Measurements from ENCODE around the gene SART3.

The SART3 gene, protein sequence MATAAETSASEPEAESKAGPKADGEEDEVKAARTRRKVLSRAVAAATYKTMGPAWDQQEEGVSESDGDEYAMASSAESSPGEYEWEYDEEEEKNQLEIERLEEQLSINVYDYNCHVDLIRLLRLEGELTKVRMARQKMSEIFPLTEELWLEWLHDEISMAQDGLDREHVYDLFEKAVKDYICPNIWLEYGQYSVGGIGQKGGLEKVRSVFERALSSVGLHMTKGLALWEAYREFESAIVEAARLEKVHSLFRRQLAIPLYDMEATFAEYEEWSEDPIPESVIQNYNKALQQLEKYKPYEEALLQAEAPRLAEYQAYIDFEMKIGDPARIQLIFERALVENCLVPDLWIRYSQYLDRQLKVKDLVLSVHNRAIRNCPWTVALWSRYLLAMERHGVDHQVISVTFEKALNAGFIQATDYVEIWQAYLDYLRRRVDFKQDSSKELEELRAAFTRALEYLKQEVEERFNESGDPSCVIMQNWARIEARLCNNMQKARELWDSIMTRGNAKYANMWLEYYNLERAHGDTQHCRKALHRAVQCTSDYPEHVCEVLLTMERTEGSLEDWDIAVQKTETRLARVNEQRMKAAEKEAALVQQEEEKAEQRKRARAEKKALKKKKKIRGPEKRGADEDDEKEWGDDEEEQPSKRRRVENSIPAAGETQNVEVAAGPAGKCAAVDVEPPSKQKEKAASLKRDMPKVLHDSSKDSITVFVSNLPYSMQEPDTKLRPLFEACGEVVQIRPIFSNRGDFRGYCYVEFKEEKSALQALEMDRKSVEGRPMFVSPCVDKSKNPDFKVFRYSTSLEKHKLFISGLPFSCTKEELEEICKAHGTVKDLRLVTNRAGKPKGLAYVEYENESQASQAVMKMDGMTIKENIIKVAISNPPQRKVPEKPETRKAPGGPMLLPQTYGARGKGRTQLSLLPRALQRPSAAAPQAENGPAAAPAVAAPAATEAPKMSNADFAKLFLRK

DNA sequence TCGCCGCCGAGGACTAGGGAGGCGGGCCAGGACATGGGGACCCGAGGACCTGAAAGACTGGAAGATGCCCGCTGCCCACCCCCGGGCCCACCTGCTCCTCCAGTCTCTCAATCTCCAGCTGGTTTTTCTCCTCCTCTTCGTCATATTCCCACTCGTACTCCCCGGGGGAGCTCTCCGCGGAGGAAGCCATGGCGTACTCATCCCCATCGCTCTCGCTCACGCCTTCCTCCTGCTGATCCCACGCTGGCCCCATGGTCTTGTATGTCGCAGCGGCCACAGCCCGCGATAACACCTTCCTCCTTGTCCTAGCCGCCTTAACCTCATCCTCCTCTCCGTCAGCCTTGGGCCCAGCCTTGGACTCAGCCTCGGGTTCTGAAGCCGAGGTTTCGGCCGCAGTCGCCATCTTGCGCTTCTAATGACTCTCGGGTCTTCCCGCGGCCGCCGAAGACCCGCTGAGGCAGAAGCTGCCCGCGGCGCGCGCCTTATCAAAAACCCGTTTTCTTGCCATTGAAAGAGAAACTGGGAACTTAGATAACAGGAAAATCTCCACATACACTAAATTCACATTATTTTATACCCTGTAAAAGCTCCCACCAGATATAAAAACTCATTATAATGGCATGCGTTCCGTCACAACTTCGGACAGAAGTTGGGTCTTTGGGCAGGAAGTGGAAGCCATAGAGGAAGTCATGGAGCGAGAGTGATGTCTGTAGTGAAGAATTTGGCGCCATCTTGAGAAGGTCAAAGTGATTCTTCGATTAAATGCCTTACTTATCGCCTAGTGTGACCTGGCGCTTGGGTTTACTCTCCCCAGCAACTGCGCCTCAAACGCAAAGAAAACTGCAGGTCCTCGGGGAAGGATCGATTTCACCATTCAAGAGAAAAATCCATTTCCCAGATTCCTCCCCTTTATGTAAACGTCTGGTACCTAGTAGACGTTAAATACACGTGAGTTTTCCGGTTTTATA is at the start of gene SART3:
SART3 (minus strand) TSS at position 422 of the 968 bp plus-strand sequence; CDS start at position 403, 19 bp downstream.
- peak; percentile 88 for DNase-seq

DNA sequence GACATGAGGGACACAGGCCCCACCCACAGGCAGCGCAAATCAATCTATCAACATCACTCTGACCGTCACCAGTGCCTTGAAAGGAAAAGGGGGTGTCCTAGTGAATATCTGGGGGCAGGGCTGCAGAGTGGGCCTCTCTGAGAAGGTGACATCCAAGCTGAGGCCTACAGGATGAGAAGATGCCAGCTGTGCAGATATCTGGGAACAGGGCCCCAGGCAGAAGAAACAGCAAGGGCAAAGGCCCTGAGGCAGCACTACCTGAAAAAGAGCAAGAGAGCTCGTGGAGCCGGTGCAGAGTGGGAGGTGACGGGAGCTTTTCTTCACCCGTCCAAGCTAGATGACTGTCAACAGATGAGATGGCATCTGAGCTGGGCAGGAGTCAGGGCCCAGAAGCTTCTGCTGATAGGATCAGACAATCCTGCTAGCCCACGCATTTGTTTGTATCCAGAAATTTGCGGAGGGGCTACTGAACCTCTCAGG is 49.4 kb upstream of the SART3 start:
- no peak for DNase-seq

- no peak for DNase-seq
These were observed 48.8 kb upstream of the SART3 start for GRCh38 chr12:108609537-108610335.

DNA sequence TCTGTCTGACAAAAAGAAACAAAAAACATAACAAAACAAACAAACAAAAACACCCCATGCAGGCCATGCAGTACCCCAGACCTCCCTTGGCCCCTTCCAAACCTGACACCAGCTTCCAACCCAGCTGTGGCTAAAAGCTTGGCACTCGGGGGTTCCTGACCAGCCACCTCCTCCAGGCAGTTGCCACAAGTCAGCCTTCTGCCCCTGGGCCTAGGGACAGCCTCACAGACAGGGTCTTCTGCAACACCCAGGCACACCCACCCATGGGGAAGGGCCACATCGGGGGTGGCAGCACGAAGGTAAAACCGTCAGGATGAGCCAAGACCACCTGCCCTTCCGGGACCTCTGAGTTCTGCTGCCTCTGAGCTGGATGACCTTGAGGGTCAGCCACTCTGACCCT is 47.6 kb upstream of the SART3 start:
- DNase-seq = no peak

- DNase-seq = no peak
These were observed 47.1 kb upstream of the SART3 start for GRCh38 chr12:108607981-108608600.

- DNase-seq = no peak
These were observed 45.5 kb upstream of the SART3 start for GRCh38 chr12:108606492-108606891.

DNA sequence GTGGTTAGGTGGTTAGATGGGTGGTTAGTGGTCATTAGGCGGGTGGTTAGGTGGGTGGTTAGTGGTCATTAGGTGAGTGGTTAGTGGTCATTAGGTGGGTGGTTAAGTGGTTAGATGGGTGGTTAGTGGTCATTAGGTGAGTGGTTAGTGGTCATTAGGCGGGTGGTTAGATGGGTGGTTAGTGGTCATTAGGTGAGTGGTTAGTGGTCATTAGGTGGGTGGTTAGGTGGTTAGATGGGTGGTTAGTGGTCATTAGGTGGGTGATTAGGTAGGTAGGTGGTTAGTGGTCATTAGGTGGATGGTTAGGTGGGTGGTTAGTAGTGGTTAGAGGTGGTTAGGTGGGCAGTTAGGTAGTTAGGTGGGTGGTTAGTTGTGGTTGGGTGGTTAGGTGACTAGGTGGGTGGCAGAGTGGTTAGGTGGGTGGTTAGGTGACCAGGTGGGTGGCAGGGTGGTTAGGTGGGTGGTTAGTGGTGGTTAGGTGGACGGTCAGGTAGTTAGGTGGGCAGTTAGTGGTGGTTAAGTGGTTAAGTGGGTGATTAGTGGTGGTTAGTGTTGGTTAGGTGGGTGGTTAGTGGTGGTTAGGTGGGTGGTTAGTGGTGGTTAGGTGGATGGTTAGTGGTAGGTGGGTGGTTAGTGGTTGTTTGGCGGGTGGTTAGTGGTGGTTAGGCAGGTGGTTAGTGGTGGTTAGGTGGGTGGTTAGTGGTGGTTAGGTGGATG is 44.9 kb upstream of the SART3 start:
- no peak for DNase-seq

DNA sequence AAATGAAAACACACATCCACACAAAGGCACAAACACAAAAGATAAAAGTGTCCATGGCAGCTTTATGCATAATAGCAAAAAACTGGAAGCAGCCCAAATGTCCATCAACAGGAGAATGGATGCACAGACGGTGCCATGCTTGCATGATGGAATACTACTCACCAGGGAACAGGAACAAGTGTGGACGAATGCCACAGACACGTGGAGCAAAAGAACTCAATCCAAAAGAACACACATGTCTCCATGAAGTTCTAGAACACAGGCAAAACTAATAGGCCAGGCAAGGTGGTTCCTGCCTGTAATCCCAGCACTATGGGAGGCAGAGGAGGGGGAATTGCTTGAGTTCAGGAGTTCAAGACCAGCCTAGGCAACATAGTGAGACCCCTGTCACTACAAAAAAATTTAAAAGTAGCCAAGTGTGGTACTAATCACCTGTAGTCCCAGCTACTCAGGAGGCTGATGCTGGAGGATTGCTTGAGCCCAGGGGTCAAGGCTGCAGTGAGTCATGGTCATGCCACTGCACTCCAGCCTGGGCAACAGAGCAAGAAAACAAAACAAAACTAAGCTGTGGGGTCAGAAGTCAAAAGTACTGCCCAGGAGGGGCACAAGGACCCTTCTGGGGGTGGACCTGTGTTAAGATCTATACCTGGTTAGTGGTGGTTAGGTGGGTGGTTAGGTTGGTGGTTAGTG is 44.2 kb upstream of the SART3 start:
- DNase-seq = no peak

DNA sequence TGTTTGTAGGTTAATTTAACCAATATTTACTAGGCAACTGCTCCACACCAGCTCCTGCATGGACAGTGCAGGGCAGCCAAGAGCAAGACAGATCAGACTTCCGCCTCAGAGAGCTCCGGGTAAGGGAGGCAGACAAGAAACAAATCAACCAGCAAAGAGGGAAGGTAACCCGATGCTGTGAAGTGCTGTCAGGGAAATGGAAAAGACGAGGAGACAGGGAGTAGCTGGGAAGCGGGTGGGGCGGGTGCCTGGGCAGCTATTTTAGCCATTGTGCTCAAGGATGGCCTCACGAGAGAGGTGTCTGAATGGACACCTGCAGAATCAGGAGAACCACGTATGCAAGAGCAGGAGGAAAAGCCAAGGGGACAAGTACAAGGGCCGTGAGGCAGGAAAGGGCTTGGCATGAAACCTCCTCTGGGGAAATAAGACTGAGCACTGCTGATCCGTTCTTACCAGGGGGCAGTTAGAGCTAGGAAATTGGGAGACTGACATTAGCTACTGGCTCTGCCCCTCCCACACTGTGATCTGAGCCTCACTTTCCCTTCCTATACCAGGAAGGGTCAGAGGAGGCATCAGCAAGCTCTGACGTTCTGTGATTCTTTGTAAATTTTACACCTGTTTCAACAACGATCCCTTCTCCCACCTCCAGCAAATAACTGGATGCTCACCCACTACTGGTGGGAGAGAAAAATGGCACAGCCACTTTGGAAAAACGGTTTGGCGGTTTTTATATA is 43.4 kb upstream of the SART3 start:
- DNase-seq = no peak

DNA sequence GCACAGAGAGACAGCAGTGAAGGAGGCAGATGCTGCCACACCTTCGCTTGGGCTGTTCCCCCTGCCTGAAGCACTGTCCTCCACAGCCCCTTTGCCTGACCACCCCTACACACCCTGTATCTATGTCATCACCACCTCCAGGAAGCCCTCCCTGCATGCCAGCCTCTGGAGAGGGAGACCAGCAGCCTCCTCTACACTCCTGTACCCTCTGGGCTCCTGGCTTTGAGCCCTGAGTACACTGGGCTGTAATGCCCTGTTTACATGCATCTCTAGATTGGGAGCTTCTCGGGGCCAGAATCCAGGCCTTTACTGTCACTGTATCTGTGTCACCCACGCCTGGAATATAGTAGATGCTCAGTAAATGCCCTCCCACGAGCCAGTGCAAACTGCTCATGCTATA is 42.8 kb upstream of the SART3 start:
- no peak for DNase-seq

GRCh38 chr12:108602976-108603704 is 42.2 kb upstream of the SART3 start:
- no peak for DNase-seq

- no peak for DNase-seq
These were observed 41.3 kb upstream of the SART3 start for GRCh38 chr12:108602209-108602705.

DNA sequence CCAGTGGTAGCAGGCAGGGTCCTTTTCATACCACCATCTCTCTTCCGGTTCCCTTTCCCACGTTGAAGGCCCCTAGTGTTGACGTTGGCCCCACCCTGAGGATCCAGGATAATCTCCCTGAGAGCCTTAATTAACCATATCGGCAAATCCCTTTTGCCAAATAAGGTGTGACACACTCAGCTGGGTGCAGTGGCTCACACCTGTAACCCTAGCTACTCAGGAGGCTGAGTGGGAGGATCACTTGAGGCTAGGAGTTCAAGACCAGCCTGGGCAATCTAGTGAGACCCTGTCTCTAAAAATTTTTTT is 39.7 kb upstream of the SART3 start:
- no peak for DNase-seq

DNA sequence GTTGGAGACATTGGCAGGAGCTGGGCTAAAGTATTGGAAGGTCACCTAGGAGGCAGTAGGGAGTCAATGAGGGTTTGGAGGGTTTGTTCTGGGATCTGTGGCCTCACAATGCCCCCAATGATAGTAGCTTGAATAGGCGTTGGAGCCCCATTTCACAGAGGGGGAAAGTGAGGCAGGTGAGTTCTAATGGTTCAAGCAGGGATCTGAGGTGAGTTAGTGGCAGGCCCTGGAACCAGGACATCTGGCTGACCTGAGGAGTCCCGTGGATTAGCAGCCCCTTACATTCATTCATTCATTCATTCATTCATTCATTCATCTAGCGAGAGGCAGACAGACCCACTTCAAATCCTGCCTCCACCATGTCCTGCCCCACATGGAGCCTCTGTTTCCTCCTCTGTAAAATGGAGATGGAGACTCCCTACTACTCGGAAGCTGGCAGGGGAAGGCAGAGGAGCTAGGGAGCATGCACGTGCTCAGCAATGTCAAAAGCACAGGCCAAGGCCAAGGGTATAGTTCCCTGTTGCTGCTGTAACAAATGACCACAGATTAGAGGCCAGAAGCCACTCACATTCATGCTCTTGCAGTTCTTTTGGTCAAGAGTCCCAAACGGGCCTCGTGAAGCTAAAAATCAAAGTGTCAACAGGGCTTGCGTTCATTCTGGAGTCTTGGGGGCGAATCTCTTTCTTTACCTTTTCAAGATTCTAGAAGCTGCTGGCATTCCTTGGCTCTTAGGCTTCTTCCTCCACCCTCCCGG is 39.2 kb upstream of the SART3 start:
- no peak for DNase-seq

GRCh38 chr12:108599541-108599940 is 38.6 kb upstream of the SART3 start:
- DNase-seq = no peak

GRCh38 chr12:108598553-108599250 is 37.7 kb upstream of the SART3 start:
- DNase-seq = no peak
